ENCODE results near the gene USP32.
A peak's percentile ranks its signal among the peaks of the same experiment; 100 is the strongest.
"Not testable (repeated sequence)": the region's sequence is repeated elsewhere in the genome, so short reads cannot be mapped to it uniquely, and the experiment has no call there.

Gene USP32

GRCh38 chr17:60371818-60372510 is 20.0 kb downstream of the USP32 start:
- no peak for DNase-seq

GRCh38 chr17:60371416-60371815 is 20.5 kb downstream of the USP32 start:
- DNase-seq = no peak

GRCh38 chr17:60369727-60370126 is 22.2 kb downstream of the USP32 start:
- DNase-seq = no peak

DNA sequence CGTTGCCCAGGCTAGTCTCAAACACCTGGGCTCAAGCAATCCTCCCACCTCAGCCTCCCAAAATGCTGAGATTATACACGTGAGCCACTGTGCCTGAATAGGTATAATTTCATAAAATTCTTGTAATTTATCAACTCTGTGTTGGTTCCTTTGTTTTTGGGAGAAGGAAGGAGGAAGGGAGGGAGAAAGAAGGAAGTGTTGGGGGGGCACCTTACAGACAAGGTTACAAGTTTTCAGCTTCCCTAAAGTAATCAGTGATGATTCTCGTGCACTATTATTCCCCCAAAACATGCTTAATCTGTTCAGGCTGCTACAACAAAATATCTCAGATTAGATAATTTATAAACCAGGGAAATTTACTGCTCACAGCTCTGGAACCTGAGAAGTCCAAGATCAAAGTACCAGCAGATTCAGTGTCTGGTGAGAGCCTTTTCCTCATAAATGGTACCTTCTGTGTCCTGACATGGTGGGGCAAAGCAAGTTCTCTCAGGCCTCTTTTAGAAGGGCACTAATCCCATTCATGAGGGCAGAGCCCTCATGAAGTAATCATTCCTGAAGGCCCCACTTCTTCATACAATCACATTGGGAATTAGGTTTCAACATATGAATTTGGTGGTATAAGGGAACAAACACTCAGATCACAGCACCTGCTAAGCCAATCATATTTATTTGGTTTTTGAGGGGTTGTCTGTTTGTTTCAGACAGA is 28.1 kb downstream of the USP32 start:
- no peak for DNase-seq

- DNase-seq = no peak
Observed at GRCh38 chr17:60362329-60362728, 29.6 kb downstream of the USP32 start.

GRCh38 chr17:60361889-60362288 is 30.0 kb downstream of the USP32 start:
- DNase-seq = peak; percentile 24

DNA sequence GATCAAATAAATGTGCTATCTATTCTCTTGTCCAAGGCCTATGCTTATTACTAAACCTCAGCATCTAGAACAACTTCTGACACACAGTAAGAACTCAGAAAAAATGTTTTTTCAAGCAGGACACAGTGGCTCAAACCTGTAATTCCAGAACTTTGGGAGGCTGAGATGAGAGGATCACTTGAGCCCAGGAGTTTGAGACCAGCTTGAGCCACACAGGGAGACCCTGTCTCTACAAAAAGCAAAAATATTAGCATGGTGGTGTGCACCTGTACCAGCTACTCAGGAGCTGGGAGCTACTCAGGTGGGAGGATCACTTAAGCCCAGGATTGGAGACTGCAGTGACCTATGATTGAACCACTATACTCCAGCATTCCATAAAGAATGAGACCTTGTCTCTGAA is 32.5 kb downstream of the USP32 start:
- DNase-seq = no peak

DNA sequence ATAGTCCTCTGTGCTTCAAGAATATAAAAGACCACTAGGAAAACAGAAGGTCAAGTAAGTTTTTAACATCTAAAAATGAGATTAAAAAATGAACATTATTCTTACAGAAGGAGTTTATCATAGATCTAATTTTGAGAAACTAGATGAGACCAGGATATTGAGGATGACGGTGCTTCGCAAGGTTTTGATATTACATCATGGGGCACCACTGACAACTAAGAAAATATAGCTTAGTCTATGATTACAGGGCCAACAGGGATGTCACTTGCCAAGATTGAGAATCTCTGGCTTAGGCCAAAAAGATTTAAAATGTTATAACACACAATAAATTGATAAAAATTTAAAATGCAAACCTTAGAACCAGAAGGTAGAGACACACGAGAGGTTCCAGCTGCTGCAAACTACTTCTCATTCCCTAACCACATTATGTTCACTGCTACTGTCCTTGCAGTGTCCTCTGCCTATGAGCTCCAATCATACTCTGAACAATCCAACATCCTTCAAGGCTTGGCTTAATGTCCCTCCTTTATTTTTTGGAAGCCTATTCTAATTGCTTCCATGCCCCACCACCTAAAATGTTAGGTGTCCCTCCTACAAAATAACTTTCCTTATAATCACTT is 33.2 kb downstream of the USP32 start:
- DNase-seq = no peak

DNA sequence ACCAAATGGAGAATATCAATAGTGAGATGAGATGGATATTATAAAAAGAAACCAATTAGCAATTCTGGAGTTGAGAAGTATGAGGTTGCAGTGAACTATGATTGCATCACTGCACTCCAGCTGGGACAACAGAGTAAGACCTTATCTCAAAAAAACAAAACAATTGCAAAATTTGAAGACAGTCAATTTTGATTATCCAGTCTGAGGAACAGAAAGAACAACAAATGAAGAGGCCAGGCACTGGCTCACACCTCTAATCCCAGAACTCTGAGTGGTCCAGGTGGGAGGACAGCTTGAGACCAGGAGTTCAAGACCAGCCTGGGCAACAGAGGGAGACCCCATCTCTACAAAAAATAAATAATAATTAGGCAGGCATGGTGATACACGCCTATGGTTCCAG is 35.0 kb downstream of the USP32 start:
- DNase-seq = no peak

- no peak for DNase-seq
Observed at GRCh38 chr17:60355663-60356594, 36.0 kb downstream of the USP32 start.

- no peak for DNase-seq
Observed at GRCh38 chr17:60354223-60354622, 37.7 kb downstream of the USP32 start.

- no peak for DNase-seq
Observed at GRCh38 chr17:60353773-60354172, 38.2 kb downstream of the USP32 start.

GRCh38 chr17:60352569-60352968 is 39.4 kb downstream of the USP32 start:
- no peak for DNase-seq

DNA sequence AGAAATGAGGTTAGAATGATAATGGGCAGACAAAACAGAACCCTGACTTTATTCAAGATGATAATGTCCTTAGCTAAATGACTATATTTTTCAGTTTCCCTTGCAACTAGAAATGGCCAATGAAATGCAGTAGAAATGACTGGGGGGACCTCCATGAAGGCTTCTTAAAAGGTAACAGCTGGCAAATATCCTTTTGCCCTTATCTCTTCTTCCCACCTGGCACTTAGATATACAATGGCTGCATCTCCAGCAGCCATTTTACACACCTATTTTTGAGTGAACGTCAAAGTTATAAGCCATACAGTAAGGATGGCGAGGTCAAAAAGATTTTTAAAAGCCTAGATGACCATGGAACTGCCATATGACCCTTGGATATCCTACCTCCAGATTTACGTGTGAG is 39.9 kb downstream of the USP32 start:
- no peak for DNase-seq

GRCh38 chr17:60351012-60351695 is 40.8 kb downstream of the USP32 start:
- no peak for DNase-seq

DNA sequence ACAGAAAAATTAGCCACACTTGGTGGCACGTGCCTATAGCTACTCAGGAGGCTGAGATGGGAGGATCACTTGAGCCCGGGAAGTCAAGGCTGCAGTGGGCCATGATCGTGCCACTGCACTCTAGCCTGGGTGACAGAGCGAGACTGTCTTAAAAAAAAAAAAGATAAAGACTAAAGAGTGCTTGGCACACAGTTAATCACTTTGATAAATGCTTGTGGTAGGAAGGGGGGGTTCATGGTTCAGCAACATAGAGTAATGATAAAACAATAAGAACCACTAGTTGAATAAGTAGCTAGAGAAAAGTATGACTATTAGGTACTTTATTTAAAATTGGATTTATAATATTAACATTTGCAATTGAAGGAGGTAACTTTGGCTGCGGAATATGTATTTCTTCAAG is 43.3 kb downstream of the USP32 start:
- DNase-seq = no peak

GRCh38 chr17:60345233-60345632 is 46.7 kb downstream of the USP32 start:
- DNase-seq = peak; percentile 15

DNA sequence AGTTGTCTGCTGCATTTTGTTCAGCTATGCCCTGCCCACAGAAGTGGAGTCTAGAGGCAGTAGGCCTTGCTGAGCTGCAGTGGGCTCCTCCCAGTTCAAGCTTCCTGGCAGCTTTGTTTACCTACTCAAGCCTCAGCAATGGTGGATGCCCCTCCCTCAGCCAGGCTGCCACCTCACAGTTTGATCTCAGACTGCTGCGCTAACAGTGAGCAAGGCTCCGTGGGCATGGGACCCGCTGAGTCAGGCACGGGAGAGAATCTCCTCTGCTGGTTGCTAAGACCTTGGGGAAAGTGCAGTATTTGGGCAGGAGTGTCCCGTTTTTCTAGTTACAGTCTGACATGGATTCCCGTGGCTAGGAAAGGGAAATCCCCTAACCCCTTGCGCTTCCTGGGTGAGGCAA is 49.4 kb downstream of the USP32 start:
- not testable (repeated sequence) for DNase-seq

GRCh38 chr17:60335289-60335688 is 56.6 kb downstream of the USP32 start:
- no peak for DNase-seq

- DNase-seq = no peak
Observed at GRCh38 chr17:60333628-60334031, 58.3 kb downstream of the USP32 start.

DNA sequence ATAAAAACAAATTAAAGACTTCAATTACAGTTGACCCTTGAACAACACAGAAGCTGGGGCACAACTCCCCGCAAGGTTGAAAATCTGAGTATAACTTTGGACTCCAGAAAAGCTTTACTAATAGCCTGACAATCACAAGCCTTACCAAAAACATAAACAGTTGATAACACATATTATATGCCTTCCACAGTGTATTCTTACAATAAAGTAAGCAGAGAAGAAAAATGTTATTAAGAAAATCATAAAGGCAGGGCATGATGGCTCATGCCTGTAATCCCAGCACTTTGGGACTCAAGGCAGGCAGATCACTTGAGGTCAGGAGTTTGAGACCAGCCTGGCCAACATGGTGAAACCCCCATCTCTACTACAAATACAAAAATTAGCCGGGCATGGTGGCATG is 58.9 kb downstream of the USP32 start:
- DNase-seq = not testable (repeated sequence)

GRCh38 chr17:60332574-60332973 is 59.4 kb downstream of the USP32 start:
- DNase-seq = no peak

- no peak for DNase-seq
Observed at GRCh38 chr17:60330731-60331130, 61.2 kb downstream of the USP32 start.
